A673 (cell line): ENCODE data around the gene XIRP1.

Experiments
- CTCF ChIP-seq: fragments of 300-800, 200-600 bp; sonication (generic); conservative IDR thresholded peaks from 2 replicates; pipeline ENCODE4 v1.5.1; 2017; ENCODE audit warnings: low read depth, mild to moderate bottlenecking, antibody characterized with exemption, low read length, moderate library complexity, mixed read lengths
- EZH2 ChIP-seq: fragments of 200-600 bp; sonication (generic); IDR thresholded peaks from 2 replicates; pipeline ENCODE4 v1.6.1; 2017; ENCODE audit warnings: borderline replicate concordance, low read depth, mild to moderate bottlenecking, mixed read lengths, antibody characterized with exemption, low read length; ENCODE audit not compliant: poor library complexity, severe bottlenecking

GRCh38 chr3:39185959-39186691 lies 6.3 kb downstream of the XIRP1 start:
- TF ChIP-seq CTCF (no peak), EZH2 (no peak)
